GM12878 (cell line): ENCODE results near the gene DOCK9. TPM values are rescaled to one million over a fixed set of nuclear protein-coding genes. Genes with fewer than 3 reads are reported as not detected.

ENCODE experiments used
- CREM ChIP-seq: IDR thresholded peaks from 2 replicates; pipeline ENCODE4 v1.6.1; 2014; ENCODE audit warnings: antibody characterized with exemption, low read depth
- GABPA ChIP-seq: IDR thresholded peaks from 2 replicates; pipeline ENCODE4 v1.6.1; 2014; ENCODE audit warnings: antibody characterized with exemption, low read depth, mild to moderate bottlenecking, inconsistent platforms
- GATAD2B ChIP-seq: fragments of 450-650 bp; conservative IDR thresholded peaks from 2 replicates; pipeline ENCODE4 v1.6.1; 2017; ENCODE audit warnings: low read depth, mild to moderate bottlenecking, moderate library complexity
- MYC ChIP-seq: IDR thresholded peaks from 2 replicates; pipeline ENCODE4 v1.6.1; 2011; ENCODE audit warnings: mild to moderate bottlenecking, low read length, moderate library complexity, inconsistent platforms; ENCODE audit not compliant: insufficient read depth, insufficient replicate concordance, insufficient read length, severe bottlenecking
- RB1 ChIP-seq: fragments of 450-650 bp; formaldehyde crosslinking; IDR thresholded peaks from 2 replicates; pipeline ENCODE4 v1.6.1; 2017; ENCODE audit warnings: mild to moderate bottlenecking, borderline replicate concordance
- RUNX3 ChIP-seq: IDR thresholded peaks from 2 replicates; pipeline ENCODE4 v1.6.1; 2012; ENCODE audit warnings: low read length, inconsistent platforms
- SMC3 ChIP-seq: IDR thresholded peaks from 2 replicates; pipeline ENCODE4 v1.6.1; 2011; ENCODE audit warnings: low read length, improper control_type of control experiment, borderline replicate concordance
- SRF ChIP-seq, 2 experiments: IDR thresholded peaks; 2 replicates each; pipeline ENCODE4 v1.6.1; 2011; ENCODE audit warnings: low read depth in 2 of 2, low read length in 2 of 2, mild to moderate bottlenecking in 1 of 2, moderate library complexity in 1 of 2
- ZNF24 ChIP-seq: fragments of 450-650 bp; IDR thresholded peaks from 2 replicates; pipeline ENCODE4 v1.6.1; 2017; ENCODE audit warnings: antibody characterized with exemption, mild to moderate bottlenecking
- polyA plus RNA-seq, 11 experiments: library from polyadenylated mRNA; depleted of rRNA in 4 of 11; unstranded in 6 of 11; stranded (reverse) in 5 of 11; fragments of >200 nt; fragmentation: Nextera tagmentation in 4 of 11; fragmentation: Illumina TruSeq in 1 of 11; extraction: Ambion mirVana in 4 of 11; extraction: Trizol in 1 of 11; gene quantifications; 1 replicate in 1 of 11; 2 replicates in 10 of 11; pipeline versions ENCODE4 v1.2.1 to v1.2.3, GENCODE V29; 2011 to 2016; ENCODE audit warnings: inconsistent platforms in 2 of 11, missing spikeins in 2 of 11, low read depth in 1 of 11
- total RNA-seq, 4 experiments: library from RNA; depleted of rRNA in 3 of 4; stranded (reverse); fragments of >200 nt in 3 of 4; fragmentation: Illumina TruSeq in 1 of 4; extraction: Trizol in 1 of 4; gene quantifications; 2 replicates each; pipeline versions ENCODE4 v1.2.1 to v1.2.3, GENCODE V29; 2013 to 2021
- TF ChIP-seq, protein P1 (sequence below): IDR thresholded peaks from 2 replicates; pipeline ENCODE4 v1.6.1; 2012; ENCODE audit warnings: improper control_type of control experiment, low read depth, low read length; ENCODE audit not compliant: insufficient replicate concordance
- TF ChIP-seq, protein P2 (sequence below): fragments of 450-650 bp; formaldehyde crosslinking; IDR thresholded peaks from 2 replicates; pipeline ENCODE4 v1.4.0; 2020; ENCODE audit warnings: mild to moderate bottlenecking, moderate library complexity
- TF ChIP-seq, protein P3 (sequence below), 3 experiments: IDR thresholded peaks in 2 of 3; conservative IDR thresholded peaks in 1 of 3; 2 replicates each; pipeline ENCODE4 v1.5.1; 2011; ENCODE audit warnings: low read depth in 3 of 3, low read length in 3 of 3, mild to moderate bottlenecking in 3 of 3, control low read depth in 2 of 3, moderate library complexity in 2 of 3, inconsistent platforms in 1 of 3, mixed read lengths in 1 of 3; ENCODE audit not compliant: control insufficient read depth in 2 of 3, insufficient read depth in 1 of 3; ENCODE audit errors: extremely low read depth in 1 of 3
- TF ChIP-seq, protein P4 (sequence below): IDR thresholded peaks from 2 replicates; pipeline ENCODE4 v1.6.1; 2011; ENCODE audit warnings: mild to moderate bottlenecking, low read depth, low read length, moderate library complexity; ENCODE audit not compliant: insufficient replicate concordance
- TF ChIP-seq, protein P5 (sequence below): fragments of 450-650 bp; formaldehyde crosslinking; IDR thresholded peaks from 2 replicates; pipeline ENCODE4 v1.4.0; 2022; ENCODE audit warnings: mild to moderate bottlenecking, moderate library complexity

Gene DOCK9
- total and polyA plus RNA-seq, 10 of the 15 experiments (the other 5 are each of a cell fraction or from before 2014, with no cell fraction given), result 0.09 to 2.9 (median 0.74) TPM

DNA sequence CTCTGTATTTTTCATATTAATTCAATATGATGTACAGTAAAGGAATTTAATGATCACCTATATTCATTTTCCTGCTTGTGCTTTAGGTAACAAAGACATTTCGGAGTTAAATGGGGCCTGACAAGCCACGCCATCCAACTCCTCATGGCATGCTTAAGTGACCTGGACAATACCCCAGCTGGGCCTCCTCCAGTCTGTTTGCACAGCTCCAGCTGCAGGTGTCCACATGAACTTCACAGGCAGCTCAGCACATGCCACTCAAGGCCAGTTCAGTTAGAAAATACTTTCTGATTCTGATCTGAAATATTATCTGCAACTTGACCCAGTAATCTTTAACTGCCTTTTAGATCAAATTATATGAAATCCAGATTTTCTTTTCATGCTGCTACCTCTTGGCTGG is 135.8 kb downstream of the DOCK9 start (continued):
- TF ChIP-seq, protein P1, sequence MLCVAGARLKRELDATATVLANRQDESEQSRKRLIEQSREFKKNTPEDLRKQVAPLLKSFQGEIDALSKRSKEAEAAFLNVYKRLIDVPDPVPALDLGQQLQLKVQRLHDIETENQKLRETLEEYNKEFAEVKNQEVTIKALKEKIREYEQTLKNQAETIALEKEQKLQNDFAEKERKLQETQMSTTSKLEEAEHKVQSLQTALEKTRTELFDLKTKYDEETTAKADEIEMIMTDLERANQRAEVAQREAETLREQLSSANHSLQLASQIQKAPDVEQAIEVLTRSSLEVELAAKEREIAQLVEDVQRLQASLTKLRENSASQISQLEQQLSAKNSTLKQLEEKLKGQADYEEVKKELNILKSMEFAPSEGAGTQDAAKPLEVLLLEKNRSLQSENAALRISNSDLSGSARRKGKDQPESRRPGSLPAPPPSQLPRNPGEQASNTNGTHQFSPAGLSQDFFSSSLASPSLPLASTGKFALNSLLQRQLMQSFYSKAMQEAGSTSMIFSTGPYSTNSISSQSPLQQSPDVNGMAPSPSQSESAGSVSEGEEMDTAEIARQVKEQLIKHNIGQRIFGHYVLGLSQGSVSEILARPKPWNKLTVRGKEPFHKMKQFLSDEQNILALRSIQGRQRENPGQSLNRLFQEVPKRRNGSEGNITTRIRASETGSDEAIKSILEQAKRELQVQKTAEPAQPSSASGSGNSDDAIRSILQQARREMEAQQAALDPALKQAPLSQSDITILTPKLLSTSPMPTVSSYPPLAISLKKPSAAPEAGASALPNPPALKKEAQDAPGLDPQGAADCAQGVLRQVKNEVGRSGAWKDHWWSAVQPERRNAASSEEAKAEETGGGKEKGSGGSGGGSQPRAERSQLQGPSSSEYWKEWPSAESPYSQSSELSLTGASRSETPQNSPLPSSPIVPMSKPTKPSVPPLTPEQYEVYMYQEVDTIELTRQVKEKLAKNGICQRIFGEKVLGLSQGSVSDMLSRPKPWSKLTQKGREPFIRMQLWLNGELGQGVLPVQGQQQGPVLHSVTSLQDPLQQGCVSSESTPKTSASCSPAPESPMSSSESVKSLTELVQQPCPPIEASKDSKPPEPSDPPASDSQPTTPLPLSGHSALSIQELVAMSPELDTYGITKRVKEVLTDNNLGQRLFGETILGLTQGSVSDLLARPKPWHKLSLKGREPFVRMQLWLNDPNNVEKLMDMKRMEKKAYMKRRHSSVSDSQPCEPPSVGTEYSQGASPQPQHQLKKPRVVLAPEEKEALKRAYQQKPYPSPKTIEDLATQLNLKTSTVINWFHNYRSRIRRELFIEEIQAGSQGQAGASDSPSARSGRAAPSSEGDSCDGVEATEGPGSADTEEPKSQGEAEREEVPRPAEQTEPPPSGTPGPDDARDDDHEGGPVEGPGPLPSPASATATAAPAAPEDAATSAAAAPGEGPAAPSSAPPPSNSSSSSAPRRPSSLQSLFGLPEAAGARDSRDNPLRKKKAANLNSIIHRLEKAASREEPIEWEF, result no peak
- no peak for TF ChIP-seq SMC3
- TF ChIP-seq, protein P2, sequence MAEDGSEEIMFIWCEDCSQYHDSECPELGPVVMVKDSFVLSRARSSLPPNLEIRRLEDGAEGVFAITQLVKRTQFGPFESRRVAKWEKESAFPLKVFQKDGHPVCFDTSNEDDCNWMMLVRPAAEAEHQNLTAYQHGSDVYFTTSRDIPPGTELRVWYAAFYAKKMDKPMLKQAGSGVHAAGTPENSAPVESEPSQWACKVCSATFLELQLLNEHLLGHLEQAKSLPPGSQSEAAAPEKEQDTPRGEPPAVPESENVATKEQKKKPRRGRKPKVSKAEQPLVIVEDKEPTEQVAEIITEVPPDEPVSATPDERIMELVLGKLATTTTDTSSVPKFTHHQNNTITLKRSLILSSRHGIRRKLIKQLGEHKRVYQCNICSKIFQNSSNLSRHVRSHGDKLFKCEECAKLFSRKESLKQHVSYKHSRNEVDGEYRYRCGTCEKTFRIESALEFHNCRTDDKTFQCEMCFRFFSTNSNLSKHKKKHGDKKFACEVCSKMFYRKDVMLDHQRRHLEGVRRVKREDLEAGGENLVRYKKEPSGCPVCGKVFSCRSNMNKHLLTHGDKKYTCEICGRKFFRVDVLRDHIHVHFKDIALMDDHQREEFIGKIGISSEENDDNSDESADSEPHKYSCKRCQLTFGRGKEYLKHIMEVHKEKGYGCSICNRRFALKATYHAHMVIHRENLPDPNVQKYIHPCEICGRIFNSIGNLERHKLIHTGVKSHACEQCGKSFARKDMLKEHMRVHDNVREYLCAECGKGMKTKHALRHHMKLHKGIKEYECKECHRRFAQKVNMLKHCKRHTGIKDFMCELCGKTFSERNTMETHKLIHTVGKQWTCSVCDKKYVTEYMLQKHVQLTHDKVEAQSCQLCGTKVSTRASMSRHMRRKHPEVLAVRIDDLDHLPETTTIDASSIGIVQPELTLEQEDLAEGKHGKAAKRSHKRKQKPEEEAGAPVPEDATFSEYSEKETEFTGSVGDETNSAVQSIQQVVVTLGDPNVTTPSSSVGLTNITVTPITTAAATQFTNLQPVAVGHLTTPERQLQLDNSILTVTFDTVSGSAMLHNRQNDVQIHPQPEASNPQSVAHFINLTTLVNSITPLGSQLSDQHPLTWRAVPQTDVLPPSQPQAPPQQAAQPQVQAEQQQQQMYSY (CRISPR knock-in tag), result no peak
- no peak for TF ChIP-seq MYC
- TF ChIP-seq, protein P3, sequence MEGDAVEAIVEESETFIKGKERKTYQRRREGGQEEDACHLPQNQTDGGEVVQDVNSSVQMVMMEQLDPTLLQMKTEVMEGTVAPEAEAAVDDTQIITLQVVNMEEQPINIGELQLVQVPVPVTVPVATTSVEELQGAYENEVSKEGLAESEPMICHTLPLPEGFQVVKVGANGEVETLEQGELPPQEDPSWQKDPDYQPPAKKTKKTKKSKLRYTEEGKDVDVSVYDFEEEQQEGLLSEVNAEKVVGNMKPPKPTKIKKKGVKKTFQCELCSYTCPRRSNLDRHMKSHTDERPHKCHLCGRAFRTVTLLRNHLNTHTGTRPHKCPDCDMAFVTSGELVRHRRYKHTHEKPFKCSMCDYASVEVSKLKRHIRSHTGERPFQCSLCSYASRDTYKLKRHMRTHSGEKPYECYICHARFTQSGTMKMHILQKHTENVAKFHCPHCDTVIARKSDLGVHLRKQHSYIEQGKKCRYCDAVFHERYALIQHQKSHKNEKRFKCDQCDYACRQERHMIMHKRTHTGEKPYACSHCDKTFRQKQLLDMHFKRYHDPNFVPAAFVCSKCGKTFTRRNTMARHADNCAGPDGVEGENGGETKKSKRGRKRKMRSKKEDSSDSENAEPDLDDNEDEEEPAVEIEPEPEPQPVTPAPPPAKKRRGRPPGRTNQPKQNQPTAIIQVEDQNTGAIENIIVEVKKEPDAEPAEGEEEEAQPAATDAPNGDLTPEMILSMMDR (IDR thresholded peaks at IDR 0.05 in 2 of 3, conservative IDR thresholded peaks at IDR 0.05 in 1 of 3; ENCODE audit: control insufficient read depth in 2 of 3, extremely low read depth in 1 of 3, insufficient read depth in 1 of 3, low read depth in 3 of 3, low read length in 3 of 3), result no peak
- TF ChIP-seq GABPA, result no peak
- no peak for TF ChIP-seq RUNX3
- no peak for TF ChIP-seq CREM
- no peak for TF ChIP-seq SRF (IDR thresholded peaks at IDR 0.05; ENCODE audit: low read depth in 2 of 2, low read length in 2 of 2)
- TF ChIP-seq ZNF24, result no peak
- TF ChIP-seq RB1, result no peak
- TF ChIP-seq, protein P4, sequence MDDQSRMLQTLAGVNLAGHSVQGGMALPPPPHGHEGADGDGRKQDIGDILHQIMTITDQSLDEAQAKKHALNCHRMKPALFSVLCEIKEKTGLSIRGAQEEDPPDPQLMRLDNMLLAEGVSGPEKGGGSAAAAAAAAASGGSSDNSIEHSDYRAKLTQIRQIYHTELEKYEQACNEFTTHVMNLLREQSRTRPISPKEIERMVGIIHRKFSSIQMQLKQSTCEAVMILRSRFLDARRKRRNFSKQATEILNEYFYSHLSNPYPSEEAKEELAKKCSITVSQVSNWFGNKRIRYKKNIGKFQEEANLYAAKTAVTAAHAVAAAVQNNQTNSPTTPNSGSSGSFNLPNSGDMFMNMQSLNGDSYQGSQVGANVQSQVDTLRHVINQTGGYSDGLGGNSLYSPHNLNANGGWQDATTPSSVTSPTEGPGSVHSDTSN, result no peak
- TF ChIP-seq, protein P5, sequence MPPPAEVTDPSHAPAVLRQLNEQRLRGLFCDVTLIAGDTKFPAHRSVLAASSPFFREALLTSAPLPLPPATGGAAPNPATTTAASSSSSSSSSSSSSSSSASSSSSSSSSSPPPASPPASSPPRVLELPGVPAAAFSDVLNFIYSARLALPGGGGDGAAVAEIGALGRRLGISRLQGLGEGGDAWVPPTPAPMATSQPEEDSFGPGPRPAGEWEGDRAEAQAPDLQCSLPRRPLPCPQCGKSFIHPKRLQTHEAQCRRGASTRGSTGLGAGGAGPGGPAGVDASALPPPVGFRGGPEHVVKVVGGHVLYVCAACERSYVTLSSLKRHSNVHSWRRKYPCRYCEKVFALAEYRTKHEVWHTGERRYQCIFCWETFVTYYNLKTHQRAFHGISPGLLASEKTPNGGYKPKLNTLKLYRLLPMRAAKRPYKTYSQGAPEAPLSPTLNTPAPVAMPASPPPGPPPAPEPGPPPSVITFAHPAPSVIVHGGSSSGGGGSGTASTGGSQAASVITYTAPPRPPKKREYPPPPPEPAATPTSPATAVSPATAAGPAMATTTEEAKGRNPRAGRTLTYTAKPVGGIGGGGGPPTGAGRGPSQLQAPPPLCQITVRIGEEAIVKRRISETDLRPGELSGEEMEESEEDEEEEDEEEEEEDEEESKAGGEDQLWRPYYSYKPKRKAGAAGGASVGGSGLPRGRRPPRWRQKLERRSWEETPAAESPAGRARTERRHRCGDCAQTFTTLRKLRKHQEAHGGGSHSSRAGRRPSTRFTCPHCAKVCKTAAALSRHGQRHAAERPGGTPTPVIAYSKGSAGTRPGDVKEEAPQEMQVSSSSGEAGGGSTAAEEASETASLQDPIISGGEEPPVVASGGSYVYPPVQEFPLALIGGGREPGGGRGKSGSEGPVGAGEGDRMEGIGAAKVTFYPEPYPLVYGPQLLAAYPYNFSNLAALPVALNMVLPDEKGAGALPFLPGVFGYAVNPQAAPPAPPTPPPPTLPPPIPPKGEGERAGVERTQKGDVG, result no peak
- TF ChIP-seq GATAD2B, result no peak
